ENCODE measurements around the gene XIRP2.

Gene XIRP2

GRCh38 chr2:166888180-166888579, at the start of gene XIRP2:
XIRP2 (plus strand) TSS chr2:166888480; CDS start chr2:166903483, 15,003 bp downstream.
- Histone ChIP-seq H3K4me3 (no peak within 1 kb of the TSS), H3K4me1 (no peaks in the 10 kb centered on the region), H3K27me3 (ENCODE audit: low read depth) (no peaks in the 10 kb centered on the region), H3K9me3 (no peaks in the 10 kb centered on the region), H3K36me3 (replicated peaks) (no peaks in the 10 kb centered on the region)
- in situ Hi-C loops (cut with MboI; ENCODE audit: low sequenced_read_pairs) = no loop called here
- DNase-seq (ENCODE audit: low spot score in 2 of 2) = no peak

GRCh38 chr2:166841152-166841551, 47.1 kb upstream of the XIRP2 start:
- H3K27me3 ChIP-seq (ENCODE audit: low read depth) = no peaks in the 10 kb centered on the region
- DNase-seq (ENCODE audit: low spot score in 2 of 2) = no peak
- H3K4me1 ChIP-seq = no peaks in the 10 kb centered on the region
- H3K4me3 ChIP-seq = no peak overlapping the region
- no peaks in the 10 kb centered on the region for H3K36me3 ChIP-seq (replicated peaks)
- in situ Hi-C loops (cut with MboI; ENCODE audit: low sequenced_read_pairs) = no loop called here
- H3K9me3 ChIP-seq = no peaks in the 10 kb centered on the region

GRCh38 chr2:166841679-166842078, 46.6 kb upstream of the XIRP2 start:
- no peaks in the 10 kb centered on the region for H3K36me3 ChIP-seq (replicated peaks)
- no peak for DNase-seq (ENCODE audit: low spot score in 2 of 2)

GRCh38 chr2:166844111-166844510, 44.2 kb upstream of the XIRP2 start:
- in situ Hi-C loops (cut with MboI; ENCODE audit: low sequenced_read_pairs) = no loop called here
- Histone ChIP-seq H3K4me1 (no peaks in the 10 kb centered on the region), H3K36me3 (replicated peaks) (no peaks in the 10 kb centered on the region), H3K27me3 (ENCODE audit: low read depth) (no peaks in the 10 kb centered on the region), H3K4me3 (no peak overlapping the region), H3K9me3 (no peaks in the 10 kb centered on the region)
- no peak for DNase-seq (ENCODE audit: low spot score in 2 of 2)

More at GRCh38 chr2:166841679-166842078, 46.6 kb upstream of the XIRP2 start:
- H3K4me1 ChIP-seq = no peaks in the 10 kb centered on the region
- in situ Hi-C loops (cut with MboI; ENCODE audit: low sequenced_read_pairs) = no loop called here
- no peak overlapping the region for H3K4me3 ChIP-seq
- H3K27me3 ChIP-seq (ENCODE audit: low read depth) = no peaks in the 10 kb centered on the region
- no peaks in the 10 kb centered on the region for H3K9me3 ChIP-seq

- in situ Hi-C loops (cut with MboI; ENCODE audit: low sequenced_read_pairs) = no loop called here
- Histone ChIP-seq H3K4me3 (no peak overlapping the region), H3K36me3 (replicated peaks) (no peaks in the 10 kb centered on the region), H3K4me1 (no peaks in the 10 kb centered on the region), H3K9me3 (no peaks in the 10 kb centered on the region), H3K27me3 (ENCODE audit: low read depth) (peaks cover 13% of the 10 kb centered on the region)
- DNase-seq (ENCODE audit: low spot score in 2 of 2) = no peak
These were observed 25.7 kb upstream of the XIRP2 start for GRCh38 chr2:166862468-166863132.

GRCh38 chr2:166867874-166868514, 20.3 kb upstream of the XIRP2 start:
- H3K9me3 ChIP-seq = no peaks in the 10 kb centered on the region
- in situ Hi-C loops (cut with MboI; ENCODE audit: low sequenced_read_pairs) = no loop called here
- no peak for DNase-seq (ENCODE audit: low spot score in 2 of 2)

GRCh38 chr2:166870346-166870745, 17.9 kb upstream of the XIRP2 start:
- H3K4me1 ChIP-seq = no peaks in the 10 kb centered on the region
- H3K9me3 ChIP-seq = no peaks in the 10 kb centered on the region
- H3K4me3 ChIP-seq = no peak overlapping the region
- DNase-seq (ENCODE audit: low spot score in 2 of 2) = no peak
- H3K27me3 ChIP-seq (ENCODE audit: low read depth) = peaks cover 16% of the 10 kb centered on the region
- no peaks in the 10 kb centered on the region for H3K36me3 ChIP-seq (replicated peaks)
- in situ Hi-C loops (cut with MboI; ENCODE audit: low sequenced_read_pairs) = no loop called here

More at GRCh38 chr2:166867874-166868514, 20.3 kb upstream of the XIRP2 start:
- no peaks in the 10 kb centered on the region for H3K36me3 ChIP-seq (replicated peaks)
- peaks cover 16% of the 10 kb centered on the region for H3K27me3 ChIP-seq (ENCODE audit: low read depth)
- H3K4me3 ChIP-seq = no peak overlapping the region
- no peaks in the 10 kb centered on the region for H3K4me1 ChIP-seq

GRCh38 chr2:166881177-166881576, 7.1 kb upstream of the XIRP2 start:
- no peak overlapping the region for H3K4me3 ChIP-seq
- H3K36me3 ChIP-seq (replicated peaks) = no peaks in the 10 kb centered on the region
- in situ Hi-C loops (cut with MboI; ENCODE audit: low sequenced_read_pairs) = no loop called here
- H3K27me3 ChIP-seq (ENCODE audit: low read depth) = no peaks in the 10 kb centered on the region
- H3K4me1 ChIP-seq = no peaks in the 10 kb centered on the region
- DNase-seq (ENCODE audit: low spot score in 2 of 2) = no peak
- H3K9me3 ChIP-seq = no peaks in the 10 kb centered on the region

GRCh38 chr2:166882851-166883250, 5.4 kb upstream of the XIRP2 start:
- no peak for DNase-seq (ENCODE audit: low spot score in 2 of 2)
- no peaks in the 10 kb centered on the region for H3K9me3 ChIP-seq
- H3K4me3 ChIP-seq = no peak overlapping the region
- no peaks in the 10 kb centered on the region for H3K4me1 ChIP-seq
- H3K27me3 ChIP-seq (ENCODE audit: low read depth) = no peaks in the 10 kb centered on the region
- no peaks in the 10 kb centered on the region for H3K36me3 ChIP-seq (replicated peaks)
- in situ Hi-C loops (cut with MboI; ENCODE audit: low sequenced_read_pairs) = no loop called here

GRCh38 chr2:166891727-166892126, 3.4 kb downstream of the XIRP2 start:
- no peaks in the 10 kb centered on the region for H3K36me3 ChIP-seq (replicated peaks)
- H3K27me3 ChIP-seq (ENCODE audit: low read depth) = no peaks in the 10 kb centered on the region; the same call in 1 of the 2 replicates
- in situ Hi-C loops (cut with MboI; ENCODE audit: low sequenced_read_pairs) = no loop called here
- H3K9me3 ChIP-seq = no peaks in the 10 kb centered on the region
- DNase-seq (ENCODE audit: low spot score in 2 of 2) = no peak
- H3K4me1 ChIP-seq = no peaks in the 10 kb centered on the region
- H3K4me3 ChIP-seq = no peak overlapping the region

GRCh38 chr2:166892397-166892796, 4.1 kb downstream of the XIRP2 start:
- Histone ChIP-seq H3K27me3 (ENCODE audit: low read depth) (no peaks in the 10 kb centered on the region; the same call in 1 of the 2 replicates), H3K4me1 (no peaks in the 10 kb centered on the region), H3K36me3 (replicated peaks) (no peaks in the 10 kb centered on the region), H3K4me3 (no peak overlapping the region), H3K9me3 (no peaks in the 10 kb centered on the region)
- in situ Hi-C loops (cut with MboI; ENCODE audit: low sequenced_read_pairs) = no loop called here
- DNase-seq (ENCODE audit: low spot score in 2 of 2) = no peak

- Histone ChIP-seq H3K4me1 (no peaks in the 10 kb centered on the region), H3K27me3 (ENCODE audit: low read depth) (no peaks in the 10 kb centered on the region; the same call in 1 of the 2 replicates), H3K4me3 (no peak overlapping the region), H3K36me3 (replicated peaks) (no peaks in the 10 kb centered on the region), H3K9me3 (no peaks in the 10 kb centered on the region)
- in situ Hi-C loops (cut with MboI; ENCODE audit: low sequenced_read_pairs) = no loop called here
- no peak for DNase-seq (ENCODE audit: low spot score in 2 of 2)
These were observed 7.0 kb downstream of the XIRP2 start for GRCh38 chr2:166895243-166895642.

GRCh38 chr2:166897666-166898065, 9.4 kb downstream of the XIRP2 start:
- in situ Hi-C loops (cut with MboI; ENCODE audit: low sequenced_read_pairs) = no loop called here
- Histone ChIP-seq H3K9me3 (no peaks in the 10 kb centered on the region), H3K4me3 (no peak overlapping the region), H3K36me3 (replicated peaks) (no peaks in the 10 kb centered on the region), H3K27me3 (ENCODE audit: low read depth) (no peaks in the 10 kb centered on the region; the same call in 1 of the 2 replicates), H3K4me1 (no peaks in the 10 kb centered on the region)
- no peak for DNase-seq (ENCODE audit: low spot score in 2 of 2)

GRCh38 chr2:166899676-166900075, 11.4 kb downstream of the XIRP2 start:
- H3K9me3 ChIP-seq = no peaks in the 10 kb centered on the region
- H3K4me1 ChIP-seq = no peaks in the 10 kb centered on the region
- H3K4me3 ChIP-seq = no peak overlapping the region
- H3K27me3 ChIP-seq (ENCODE audit: low read depth) = no peaks in the 10 kb centered on the region; the same call in 1 of the 2 replicates
- DNase-seq (ENCODE audit: low spot score in 2 of 2) = no peak
- H3K36me3 ChIP-seq (replicated peaks) = no peaks in the 10 kb centered on the region
- in situ Hi-C loops (cut with MboI; ENCODE audit: low sequenced_read_pairs) = no loop called here

All from HAP-1 (cell line).